Measurements from ENCODE around the gene TNIK.

DNA sequence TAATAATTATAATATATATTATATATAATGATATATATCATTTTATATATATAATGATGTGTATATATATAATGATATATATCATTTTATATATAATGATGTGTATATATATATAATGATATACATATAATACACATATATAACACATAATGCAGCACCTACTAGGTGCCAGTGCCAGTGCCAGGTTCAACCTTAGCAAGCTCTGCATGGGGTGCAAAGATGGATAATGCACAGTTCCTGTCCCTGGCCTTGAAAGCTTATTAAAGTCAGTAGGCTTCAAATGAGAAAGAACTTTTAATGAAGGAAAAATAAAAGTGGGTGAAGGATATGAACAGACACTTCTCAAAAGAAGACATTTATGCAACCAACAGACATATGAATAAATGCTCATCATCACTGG, 240.9 kb downstream of the TNIK start:
- TF ChIP-seq CTCF (IDR thresholded peaks at IDR 0.05) (no peak), ZFX (IDR thresholded peaks at IDR 0.05; ENCODE audit: borderline replicate concordance) (no peak)
